Measurements from ENCODE around the gene CDH13. TPM values are rescaled to one million over a fixed set of nuclear protein-coding genes. Genes with fewer than 3 reads are reported as not detected.

CDH13 gene
- total RNA-seq, 1 experiment from 2014 or later, result 0.56 TPM

- Histone ChIP-seq H3K4me1 (ENCODE audit: low read length) (peaks cover 5% of the 10 kb centered on the region; the same call in 1 of the 2 replicates), H2AFZ (ENCODE audit: low read length) (no peak overlapping the region), H3K27me3 (ENCODE audit: low read length) (no peaks in the 10 kb centered on the region), H3K9ac (ENCODE audit: low read length) (no peak overlapping the region), H3K4me3 (ENCODE audit: low read length) (no peak overlapping the region), H3K9me2 (replicated peaks; ENCODE audit: insufficient read depth, low read length) (no peaks in the 10 kb centered on the region), H3K9me3 (ENCODE audit: low read length) (no peaks in the 10 kb centered on the region), H3K27ac (ENCODE audit: low read length) (no peak overlapping the region), H4K20me1 (ENCODE audit: insufficient read depth, low read depth, low read length) (no peaks in the 10 kb centered on the region), H3K4me2 (ENCODE audit: low read depth, low read length, poor library complexity, severe bottlenecking) (no peak overlapping the region), H3K36me3 (ENCODE audit: insufficient read depth, low read length) (no peaks in the 10 kb centered on the region), H3K79me2 (ENCODE audit: low read length) (no peaks in the 10 kb centered on the region)
- no peak for DNase-seq
Observed at GRCh38 chr16:82709987-82710386, 83.2 kb downstream of the CDH13 start.

GRCh38 chr16:82713778-82714177 lies 87.0 kb downstream of the CDH13 start:
- Histone ChIP-seq H3K27ac (ENCODE audit: low read length) (no peak overlapping the region), H3K4me1 (ENCODE audit: low read length) (peaks cover 11% of the 10 kb centered on the region), H3K36me3 (ENCODE audit: insufficient read depth, low read length) (no peaks in the 10 kb centered on the region), H2AFZ (ENCODE audit: low read length) (no peak overlapping the region), H3K9ac (ENCODE audit: low read length) (no peak overlapping the region), H3K4me3 (ENCODE audit: low read length) (no peak overlapping the region), H3K27me3 (ENCODE audit: low read length) (no peaks in the 10 kb centered on the region), H4K20me1 (ENCODE audit: insufficient read depth, low read depth, low read length) (no peaks in the 10 kb centered on the region), H3K9me2 (replicated peaks; ENCODE audit: insufficient read depth, low read length) (no peaks in the 10 kb centered on the region), H3K9me3 (ENCODE audit: low read length) (no peaks in the 10 kb centered on the region), H3K79me2 (ENCODE audit: low read length) (no peaks in the 10 kb centered on the region), H3K4me2 (ENCODE audit: low read depth, low read length, poor library complexity, severe bottlenecking) (no peak overlapping the region)
- no peak for DNase-seq

GRCh38 chr16:82715160-82715559 lies 88.4 kb downstream of the CDH13 start:
- no peak overlapping the region for H3K4me2 ChIP-seq (ENCODE audit: low read depth, low read length, poor library complexity, severe bottlenecking)
- no peaks in the 10 kb centered on the region for H3K9me2 ChIP-seq (replicated peaks; ENCODE audit: insufficient read depth, low read length)
- H3K9ac ChIP-seq (ENCODE audit: low read length), result no peak overlapping the region

GRCh38 chr16:82715833-82716232 lies 89.1 kb downstream of the CDH13 start:
- Histone ChIP-seq H2AFZ (ENCODE audit: low read length) (no peak overlapping the region), H4K20me1 (ENCODE audit: insufficient read depth, low read depth, low read length) (no peaks in the 10 kb centered on the region), H3K4me1 (ENCODE audit: low read length) (peaks cover 11% of the 10 kb centered on the region), H3K4me2 (ENCODE audit: low read depth, low read length, poor library complexity, severe bottlenecking) (no peak overlapping the region), H3K9ac (ENCODE audit: low read length) (no peak overlapping the region), H3K27me3 (ENCODE audit: low read length) (no peaks in the 10 kb centered on the region), H3K79me2 (ENCODE audit: low read length) (no peaks in the 10 kb centered on the region), H3K36me3 (ENCODE audit: insufficient read depth, low read length) (no peaks in the 10 kb centered on the region), H3K9me3 (ENCODE audit: low read length) (no peaks in the 10 kb centered on the region), H3K9me2 (replicated peaks; ENCODE audit: insufficient read depth, low read length) (no peaks in the 10 kb centered on the region), H3K4me3 (ENCODE audit: low read length) (no peak overlapping the region), H3K27ac (ENCODE audit: low read length) (no peak overlapping the region)
- no peak for DNase-seq

More at GRCh38 chr16:82715160-82715559, 88.4 kb downstream of the CDH13 start:
- H3K36me3 ChIP-seq (ENCODE audit: insufficient read depth, low read length), result no peaks in the 10 kb centered on the region
- no peaks in the 10 kb centered on the region for H3K79me2 ChIP-seq (ENCODE audit: low read length)
- H4K20me1 ChIP-seq (ENCODE audit: insufficient read depth, low read depth, low read length), result no peaks in the 10 kb centered on the region
- no peak overlapping the region for H2AFZ ChIP-seq (ENCODE audit: low read length)
- H3K27ac ChIP-seq (ENCODE audit: low read length), result no peak overlapping the region
- H3K27me3 ChIP-seq (ENCODE audit: low read length), result no peaks in the 10 kb centered on the region
- no peaks in the 10 kb centered on the region for H3K9me3 ChIP-seq (ENCODE audit: low read length)
- no peak for DNase-seq
- no peak overlapping the region for H3K4me3 ChIP-seq (ENCODE audit: low read length)
- H3K4me1 ChIP-seq (ENCODE audit: low read length), result peaks cover 11% of the 10 kb centered on the region

- Histone ChIP-seq H4K20me1 (ENCODE audit: insufficient read depth, low read depth, low read length) (no peaks in the 10 kb centered on the region), H3K27ac (ENCODE audit: low read length) (no peak overlapping the region), H3K4me2 (ENCODE audit: low read depth, low read length, poor library complexity, severe bottlenecking) (no peak overlapping the region), H3K4me1 (ENCODE audit: low read length) (peaks cover 11% of the 10 kb centered on the region), H3K9ac (ENCODE audit: low read length) (no peak overlapping the region), H3K9me2 (replicated peaks; ENCODE audit: insufficient read depth, low read length) (no peaks in the 10 kb centered on the region), H3K36me3 (ENCODE audit: insufficient read depth, low read length) (no peaks in the 10 kb centered on the region), H3K4me3 (ENCODE audit: low read length) (no peak overlapping the region), H2AFZ (ENCODE audit: low read length) (no peak overlapping the region), H3K27me3 (ENCODE audit: low read length) (no peaks in the 10 kb centered on the region), H3K9me3 (ENCODE audit: low read length) (no peaks in the 10 kb centered on the region), H3K79me2 (ENCODE audit: low read length) (no peaks in the 10 kb centered on the region)
- DNase-seq, result no peak
Observed at GRCh38 chr16:82716361-82716855, 89.6 kb downstream of the CDH13 start.

GRCh38 chr16:82720414-82720813 lies 93.6 kb downstream of the CDH13 start:
- H3K4me3 ChIP-seq (ENCODE audit: low read length), result no peak overlapping the region
- DNase-seq, result no peak

GRCh38 chr16:82726306-82726705 lies 99.5 kb downstream of the CDH13 start:
- peaks cover 5% of the 10 kb centered on the region; the same call in 1 of the 2 replicates for H3K4me1 ChIP-seq (ENCODE audit: low read length)
- no peak overlapping the region for H3K4me2 ChIP-seq (ENCODE audit: low read depth, low read length, poor library complexity, severe bottlenecking)
- no peaks in the 10 kb centered on the region for H4K20me1 ChIP-seq (ENCODE audit: insufficient read depth, low read depth, low read length)
- no peaks in the 10 kb centered on the region for H3K36me3 ChIP-seq (ENCODE audit: insufficient read depth, low read length)
- peaks cover 3% of the 10 kb centered on the region; the same call in 1 of the 2 replicates for H3K27me3 ChIP-seq (ENCODE audit: low read length)
- H3K9ac ChIP-seq (ENCODE audit: low read length), result no peak overlapping the region
- no peak overlapping the region for H3K27ac ChIP-seq (ENCODE audit: low read length)
- H3K9me3 ChIP-seq (ENCODE audit: low read length), result no peaks in the 10 kb centered on the region
- H3K79me2 ChIP-seq (ENCODE audit: low read length), result no peaks in the 10 kb centered on the region
- no peak overlapping the region for H3K4me3 ChIP-seq (ENCODE audit: low read length)
- no peaks in the 10 kb centered on the region for H3K9me2 ChIP-seq (replicated peaks; ENCODE audit: insufficient read depth, low read length)
- H2AFZ ChIP-seq (ENCODE audit: low read length), result no peak overlapping the region
- no peak for DNase-seq

More at GRCh38 chr16:82720414-82720813, 93.6 kb downstream of the CDH13 start:
- H3K4me2 ChIP-seq (ENCODE audit: low read depth, low read length, poor library complexity, severe bottlenecking), result no peak overlapping the region
- no peak overlapping the region for H2AFZ ChIP-seq (ENCODE audit: low read length)
- H3K27me3 ChIP-seq (ENCODE audit: low read length), result no peaks in the 10 kb centered on the region
- no peak overlapping the region for H3K27ac ChIP-seq (ENCODE audit: low read length)
- no peaks in the 10 kb centered on the region for H3K79me2 ChIP-seq (ENCODE audit: low read length)
- H4K20me1 ChIP-seq (ENCODE audit: insufficient read depth, low read depth, low read length), result no peaks in the 10 kb centered on the region
- no peaks in the 10 kb centered on the region for H3K9me2 ChIP-seq (replicated peaks; ENCODE audit: insufficient read depth, low read length)
- no peaks in the 10 kb centered on the region for H3K36me3 ChIP-seq (ENCODE audit: insufficient read depth, low read length)
- H3K9me3 ChIP-seq (ENCODE audit: low read length), result no peaks in the 10 kb centered on the region
- H3K4me1 ChIP-seq (ENCODE audit: low read length), result peaks cover 7% of the 10 kb centered on the region
- H3K9ac ChIP-seq (ENCODE audit: low read length), result no peak overlapping the region

DNA sequence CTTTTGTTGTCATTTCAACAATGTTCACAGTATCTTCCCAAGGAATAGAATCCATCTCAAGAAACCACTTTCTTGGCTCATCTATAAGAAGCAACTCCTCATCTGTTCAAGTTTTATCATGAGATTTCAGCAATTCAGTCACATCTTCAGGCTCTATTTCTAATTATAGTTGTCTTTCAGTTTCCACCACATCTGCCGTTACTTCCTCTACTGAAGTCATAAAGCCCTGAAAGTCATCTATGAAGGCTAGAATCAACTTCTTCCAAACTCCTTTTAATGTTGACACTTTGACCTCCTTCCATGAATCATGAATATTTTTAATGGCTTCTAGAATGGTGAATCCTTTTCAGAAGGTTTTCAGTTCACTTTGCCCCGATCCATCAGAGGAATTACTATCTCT lies 102.1 kb downstream of the CDH13 start:
- Histone ChIP-seq H3K9me2 (replicated peaks; ENCODE audit: insufficient read depth, low read length) (no peaks in the 10 kb centered on the region), H3K4me2 (ENCODE audit: low read depth, low read length, poor library complexity, severe bottlenecking) (no peak overlapping the region), H3K9me3 (ENCODE audit: low read length) (no peaks in the 10 kb centered on the region), H4K20me1 (ENCODE audit: insufficient read depth, low read depth, low read length) (no peaks in the 10 kb centered on the region), H2AFZ (ENCODE audit: low read length) (no peak overlapping the region), H3K27ac (ENCODE audit: low read length) (no peak overlapping the region), H3K27me3 (ENCODE audit: low read length) (peaks cover 3% of the 10 kb centered on the region; the same call in 1 of the 2 replicates), H3K79me2 (ENCODE audit: low read length) (no peaks in the 10 kb centered on the region), H3K9ac (ENCODE audit: low read length) (no peak overlapping the region), H3K4me1 (ENCODE audit: low read length) (peaks cover 5% of the 10 kb centered on the region; the same call in 1 of the 2 replicates), H3K4me3 (ENCODE audit: low read length) (no peak overlapping the region), H3K36me3 (ENCODE audit: insufficient read depth, low read length) (no peaks in the 10 kb centered on the region)
- peak; percentile 45 for DNase-seq
